HTR-8/SVneo (cell line): ENCODE measurements around the gene F12.

ENCODE experiments used
- DNase-seq: peaks from one replicate; pipeline ENCODE4 v3.0.0; 2011; ENCODE audit warnings: low spot score, mixed read lengths; ENCODE audit not compliant: insufficient read length
- FAIRE-seq: peaks from 2 replicates; lab custom pipeline; 2011; peaks lifted over from hg19 to GRCh38; lab: Jason Lieb, UNC

Gene F12

GRCh38 chr5:177447066-177447610 is 37.8 kb upstream of the F12 start:
- FAIRE-seq (peak; percentile 80), DNase-seq (no peak)

- FAIRE-seq (peak; percentile 81), DNase-seq (peak; percentile 73)
These were observed 37.1 kb upstream of the F12 start, which contains the start of gene PRR7 for GRCh38 chr5:177446200-177447065. Gene PRR7 (plus strand): TSS chr5:177446814. CDS start chr5:177455068, 8,254 bp downstream.

GRCh38 chr5:177445917-177446199 is 36.5 kb upstream of the F12 start:
- FAIRE-seq (no peak), DNase-seq (no peak)

- DNase-seq (no peak), FAIRE-seq (no peak)
These were observed 35.9 kb upstream of the F12 start for GRCh38 chr5:177445052-177445916.

GRCh38 chr5:177444106-177445051 is 35.0 kb upstream of the F12 start:
- no peak for DNase-seq
- FAIRE-seq = peak; percentile 55

GRCh38 chr5:177443144-177443983 is 34.0 kb upstream of the F12 start:
- FAIRE-seq = no peak
- no peak for DNase-seq

GRCh38 chr5:177442066-177442826 is 32.9 kb upstream of the F12 start:
- no peak for FAIRE-seq
- no peak for DNase-seq

GRCh38 chr5:177440990-177441780 is 31.8 kb upstream of the F12 start:
- DNase-seq (no peak), FAIRE-seq (no peak)

GRCh38 chr5:177440211-177440989 is 31.0 kb upstream of the F12 start:
- FAIRE-seq (no peak), DNase-seq (no peak)

GRCh38 chr5:177439518-177440053 is 30.2 kb upstream of the F12 start:
- no peak for FAIRE-seq
- no peak for DNase-seq

- DNase-seq = no peak
- no peak for FAIRE-seq
These were observed 29.1 kb upstream of the F12 start for GRCh38 chr5:177438468-177438867.

GRCh38 chr5:177437623-177438022 is 28.3 kb upstream of the F12 start:
- no peak for DNase-seq
- no peak for FAIRE-seq

- FAIRE-seq (no peak), DNase-seq (no peak)
These were observed 26.6 kb upstream of the F12 start for GRCh38 chr5:177435847-177436536.

GRCh38 chr5:177434942-177435738 is 25.8 kb upstream of the F12 start:
- no peak for FAIRE-seq
- DNase-seq = no peak

- DNase-seq = no peak
- FAIRE-seq = no peak
These were observed 25.1 kb upstream of the F12 start for GRCh38 chr5:177434437-177434836.
